Cardiac fibroblast (primary cell): ENCODE results near the gene AGTRAP.

Experiments used
- DNase-seq, 2 donors: peaks; one replicate each; pipeline versions ENCODE4 v3.0.0 to v3.0.0-alpha.2; 2010; ENCODE audit warnings: low read depth in 2 of 2
- H3K4me3 ChIP-seq, 2 donors: replicated peaks in 1 of 2; 1 replicate in 1 of 2; 2 replicates in 1 of 2; pipeline ENCODE4 v1.5.1; 2011; ENCODE audit warnings: low read depth in 2 of 2, low read length in 2 of 2, mild to moderate bottlenecking in 2 of 2, moderate library complexity in 1 of 2
- TF ChIP-seq, protein P1 (sequence below): IDR thresholded peaks from one replicate; pipeline ENCODE4 v1.5.1; 2011; ENCODE audit warnings: low read depth, mild to moderate bottlenecking, low read length, inconsistent platforms

Gene AGTRAP

DNA sequence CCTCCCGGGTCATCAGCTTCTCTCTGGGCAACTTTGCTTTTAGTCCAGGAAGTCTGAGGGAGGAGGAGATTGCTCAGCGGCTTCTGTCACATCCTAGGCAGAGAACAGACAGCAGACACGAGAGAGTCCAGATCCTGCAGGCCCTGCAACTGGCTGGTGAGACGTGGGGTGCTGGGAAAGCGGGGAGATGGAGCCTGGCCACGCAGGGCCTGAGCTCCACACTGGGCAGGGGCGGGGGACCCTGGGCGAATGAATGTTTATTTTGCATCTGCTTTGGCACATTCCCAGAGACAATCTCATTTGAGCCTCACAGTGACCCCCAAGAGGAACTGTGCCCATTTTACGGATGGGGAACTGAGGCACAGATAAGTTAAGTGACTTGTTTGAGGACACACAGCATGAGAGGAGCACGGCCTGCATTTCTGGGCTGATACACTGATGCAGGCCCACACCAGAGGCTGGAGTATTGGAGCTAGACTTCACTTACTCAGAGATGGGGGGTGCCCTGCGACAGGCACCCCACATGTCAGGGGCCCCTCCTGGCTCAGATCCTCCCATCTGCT, 35.6 kb downstream of the AGTRAP start:
- no peak overlapping the region for H3K4me3 ChIP-seq
- DNase-seq: no peak
- TF ChIP-seq, protein P1, sequence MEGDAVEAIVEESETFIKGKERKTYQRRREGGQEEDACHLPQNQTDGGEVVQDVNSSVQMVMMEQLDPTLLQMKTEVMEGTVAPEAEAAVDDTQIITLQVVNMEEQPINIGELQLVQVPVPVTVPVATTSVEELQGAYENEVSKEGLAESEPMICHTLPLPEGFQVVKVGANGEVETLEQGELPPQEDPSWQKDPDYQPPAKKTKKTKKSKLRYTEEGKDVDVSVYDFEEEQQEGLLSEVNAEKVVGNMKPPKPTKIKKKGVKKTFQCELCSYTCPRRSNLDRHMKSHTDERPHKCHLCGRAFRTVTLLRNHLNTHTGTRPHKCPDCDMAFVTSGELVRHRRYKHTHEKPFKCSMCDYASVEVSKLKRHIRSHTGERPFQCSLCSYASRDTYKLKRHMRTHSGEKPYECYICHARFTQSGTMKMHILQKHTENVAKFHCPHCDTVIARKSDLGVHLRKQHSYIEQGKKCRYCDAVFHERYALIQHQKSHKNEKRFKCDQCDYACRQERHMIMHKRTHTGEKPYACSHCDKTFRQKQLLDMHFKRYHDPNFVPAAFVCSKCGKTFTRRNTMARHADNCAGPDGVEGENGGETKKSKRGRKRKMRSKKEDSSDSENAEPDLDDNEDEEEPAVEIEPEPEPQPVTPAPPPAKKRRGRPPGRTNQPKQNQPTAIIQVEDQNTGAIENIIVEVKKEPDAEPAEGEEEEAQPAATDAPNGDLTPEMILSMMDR: no peak

DNA sequence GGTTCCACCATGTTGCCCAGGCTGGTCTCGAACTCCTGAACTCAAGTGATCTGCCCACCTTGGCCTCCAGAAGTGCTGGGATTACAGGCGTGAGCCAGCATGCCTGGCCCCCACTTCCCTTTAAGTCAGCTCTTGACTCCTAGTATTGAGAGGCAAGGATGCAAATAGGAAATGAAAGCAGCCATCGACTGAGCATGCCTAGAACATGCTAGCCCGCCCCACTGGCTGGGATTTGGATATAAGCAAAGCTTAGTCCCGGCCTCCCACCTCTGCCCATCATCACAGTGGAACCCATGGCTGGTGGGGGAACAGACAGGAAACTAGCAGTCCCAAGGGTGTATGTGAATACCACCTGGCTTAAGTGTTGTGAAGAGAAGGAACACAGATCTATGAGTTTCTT, 36.5 kb downstream of the AGTRAP start:
- no peak for DNase-seq
- no peak overlapping the region for H3K4me3 ChIP-seq
- TF ChIP-seq, protein P1: no peak

DNA sequence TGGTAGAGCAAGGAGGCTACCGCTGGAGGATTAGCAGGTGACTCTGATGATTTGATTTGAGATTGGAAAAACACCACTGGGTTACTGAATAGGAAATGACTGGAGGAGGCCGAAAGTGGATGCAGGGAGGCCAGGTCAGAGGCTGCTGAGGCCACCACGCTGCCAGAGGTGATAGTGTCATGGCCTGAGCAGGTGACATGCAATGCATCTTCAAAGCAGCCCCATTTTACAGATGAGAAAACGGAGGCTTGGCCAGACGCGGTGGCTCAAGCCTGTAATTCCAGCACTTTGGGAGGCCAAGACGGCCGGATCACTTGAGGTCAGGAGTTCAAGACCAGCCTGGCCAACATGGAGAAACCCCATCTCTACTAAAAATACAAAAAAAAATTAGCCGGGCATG, 38.8 kb downstream of the AGTRAP start:
- TF ChIP-seq, protein P1: no peak
- no peak for DNase-seq
- no peak overlapping the region for H3K4me3 ChIP-seq

DNA sequence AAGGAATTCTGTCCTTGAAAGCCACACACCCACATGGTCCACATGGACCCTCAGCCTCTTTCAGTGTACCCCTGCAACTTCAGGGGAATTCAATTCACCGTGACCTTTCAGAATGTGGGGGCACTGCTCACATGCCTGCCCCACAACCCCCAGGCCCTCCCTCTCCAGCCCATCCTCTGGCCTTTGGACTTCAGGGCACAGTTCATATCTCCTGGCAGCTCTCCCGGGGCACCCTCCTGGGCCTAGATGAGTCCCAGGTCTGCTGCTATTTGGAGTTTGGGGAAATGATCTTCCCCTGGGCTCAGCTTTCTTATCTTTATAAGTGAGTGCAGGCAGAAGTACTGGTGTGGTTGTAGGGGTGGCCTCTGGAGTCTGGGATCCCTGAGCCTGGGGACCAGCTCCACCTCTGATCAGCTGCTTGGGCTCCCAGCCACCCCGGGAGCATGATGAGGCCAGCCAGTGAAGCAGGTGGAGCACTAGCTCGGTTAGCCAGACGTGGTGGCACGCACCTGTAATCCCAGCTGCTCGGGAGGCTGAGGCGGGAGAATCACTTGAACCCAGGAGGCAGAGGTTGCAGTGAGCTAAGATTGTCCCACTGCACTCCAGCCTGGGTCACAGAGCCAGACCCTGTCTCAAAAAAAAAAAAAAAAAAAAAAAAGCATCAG, 41.9 kb downstream of the AGTRAP start:
- DNase-seq: no peak
- H3K4me3 ChIP-seq: no peak overlapping the region
- TF ChIP-seq, protein P1: no peak

DNA sequence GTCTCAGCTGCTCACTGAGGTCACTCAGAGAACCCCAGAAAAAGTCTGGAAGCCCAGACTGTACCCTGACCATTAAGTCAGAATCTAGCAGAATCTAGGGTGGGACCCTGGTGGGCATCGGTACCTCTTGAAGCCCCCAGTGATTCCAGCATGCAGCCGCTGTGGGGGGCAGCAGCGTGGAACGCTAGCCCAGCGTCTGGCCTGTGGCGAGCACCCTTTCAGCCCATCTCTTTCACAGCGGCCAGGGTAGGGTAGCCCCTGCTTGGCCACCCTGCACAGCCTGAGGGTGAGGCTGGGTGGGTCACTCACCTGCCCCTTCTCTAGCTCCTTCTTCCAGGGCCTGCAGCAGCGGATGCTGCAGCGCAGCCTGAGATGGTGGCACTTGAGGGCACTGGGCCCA, 42.4 kb downstream of the AGTRAP start:
- H3K4me3 ChIP-seq: no peak overlapping the region
- TF ChIP-seq, protein P1: no peak
- no peak for DNase-seq

DNA sequence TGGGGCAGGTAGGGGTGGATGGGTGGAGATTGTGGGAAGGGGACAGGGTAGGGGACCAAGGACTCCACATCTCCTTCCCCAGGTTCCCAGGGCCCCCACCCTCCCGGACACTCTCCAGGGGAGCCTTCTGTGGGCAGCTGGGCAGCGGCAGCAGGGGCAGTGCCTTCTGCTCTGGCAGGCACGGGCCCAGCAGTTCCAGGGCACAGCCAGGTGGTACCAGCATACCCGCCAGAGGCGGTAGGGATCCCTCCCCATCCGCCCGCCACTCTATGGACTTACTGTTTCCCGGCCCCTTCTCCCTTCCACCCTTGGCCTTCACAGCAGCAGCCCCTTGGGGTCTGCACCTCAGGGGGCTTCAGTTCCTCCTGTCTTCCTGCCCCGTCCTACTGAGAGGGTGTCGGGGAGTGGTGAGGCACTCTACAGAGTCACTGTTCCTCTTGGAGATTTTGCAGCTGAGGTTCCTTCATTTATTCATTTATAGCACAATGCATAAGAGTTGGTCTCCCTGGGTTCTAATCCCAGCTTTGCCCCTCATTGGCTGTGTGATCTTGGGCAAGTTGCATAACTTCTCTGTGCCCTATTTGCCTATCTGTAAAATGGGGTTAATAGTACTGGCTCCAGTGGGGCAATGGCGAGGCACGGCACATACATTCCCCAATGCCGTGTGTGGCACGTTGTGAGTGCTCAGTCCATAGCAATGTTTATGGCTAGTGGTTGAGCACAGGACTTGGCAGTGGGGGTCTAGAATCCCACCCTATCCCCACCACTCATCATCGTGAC, 43.1 kb downstream of the AGTRAP start:
- TF ChIP-seq, protein P1: no peak
- DNase-seq: no peak
- no peak overlapping the region for H3K4me3 ChIP-seq
